BLaER1 treated with 17β-estradiol and CSF1 and Interleukin-3, amounts not matched to agents 10 nM and 100 nM (cell line): ENCODE data around the gene TTBK2.
A peak's percentile ranks its signal among the peaks of the same experiment; 100 is the strongest.

ENCODE experiments used
- H3K27ac ChIP-seq, 11 experiments: shearing (Covaris generic); formaldehyde crosslinking; 2 replicates each; pipeline ENCODE4 v1.8.1; 2022
- H3K27me3 ChIP-seq, 11 experiments: shearing (Covaris generic); formaldehyde crosslinking; 2 replicates each; pipeline ENCODE4 v1.8.1; 2022
- H3K36me3 ChIP-seq, 11 experiments: shearing (Covaris generic); formaldehyde crosslinking; 2 replicates each; pipeline ENCODE4 v1.8.1; 2022
- H3K4me1 ChIP-seq, 10 experiments: shearing (Covaris generic); formaldehyde crosslinking; 2 replicates each; pipeline ENCODE4 v1.8.1; 2022
- H3K4me2 ChIP-seq, 11 experiments: shearing (Covaris generic); formaldehyde crosslinking; 2 replicates each; pipeline ENCODE4 v1.8.1; 2022
- H3K4me3 ChIP-seq, 10 experiments: shearing (Covaris generic); formaldehyde crosslinking; 2 replicates each; pipeline ENCODE4 v1.8.1; 2022
- H3K9ac ChIP-seq, 11 experiments: shearing (Covaris generic); formaldehyde crosslinking; 2 replicates each; pipeline ENCODE4 v1.8.1; 2022
- H3K9me3 ChIP-seq, 11 experiments: shearing (Covaris generic); formaldehyde crosslinking; replicated peaks in 1 of 11; 2 replicates each; pipeline ENCODE4 v1.8.1; 2022
- H4K20me1 ChIP-seq, 11 experiments: shearing (Covaris generic); formaldehyde crosslinking; 2 replicates each; pipeline ENCODE4 v1.8.1; 2022
- Cebpa-rat ChIP-seq, 11 experiments: shearing (Covaris generic); IDR thresholded peaks; 2 replicates each; pipeline ENCODE4 v1.8.1; 2022

TTBK2 gene

DNA sequence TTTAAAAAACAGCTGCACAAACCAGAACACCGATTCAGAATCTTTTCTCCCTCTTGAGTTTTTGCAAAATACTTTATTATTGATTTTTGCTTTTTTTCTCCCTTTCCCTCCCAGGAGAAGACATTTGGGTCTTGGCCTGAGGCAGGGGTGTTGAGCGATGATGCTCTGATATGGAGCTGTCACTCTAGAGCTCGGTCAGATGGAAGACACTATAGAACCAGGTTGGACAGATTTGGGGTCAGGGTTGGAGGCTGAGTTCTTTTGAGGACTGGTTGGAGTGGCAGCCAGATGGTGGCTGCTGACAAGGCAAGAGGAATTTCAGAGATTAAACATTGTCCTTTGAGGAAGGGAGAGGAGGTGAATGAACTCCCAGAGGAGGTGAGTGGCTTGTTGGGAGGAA, 200.5 kb downstream of the TTBK2 start:
- H3K9ac ChIP-seq: no peak overlapping the region
- H3K9me3 ChIP-seq: no peaks in the 10 kb centered on the region
- no peak for TF ChIP-seq Cebpa-rat (IDR thresholded peaks at IDR 0.05)
- no peak overlapping the region for H3K4me3 ChIP-seq
- H3K4me2 ChIP-seq: no peak overlapping the region
- no peaks in the 10 kb centered on the region for H3K27me3 ChIP-seq
- H3K27ac ChIP-seq: no peak overlapping the region
- H3K36me3 ChIP-seq: peaks cover 62 to 87% (median 75%) of the 10 kb centered on the region in 11 experiments
- H3K4me1 ChIP-seq: peaks cover 0 to 21% (median 0%) of the 10 kb centered on the region in 10 experiments; a peak in 6 of 20 replicates
- H4K20me1 ChIP-seq: peaks cover 0 to 15% (median 3%) of the 10 kb centered on the region in 11 experiments; a peak in 9 of 22 replicates

DNA sequence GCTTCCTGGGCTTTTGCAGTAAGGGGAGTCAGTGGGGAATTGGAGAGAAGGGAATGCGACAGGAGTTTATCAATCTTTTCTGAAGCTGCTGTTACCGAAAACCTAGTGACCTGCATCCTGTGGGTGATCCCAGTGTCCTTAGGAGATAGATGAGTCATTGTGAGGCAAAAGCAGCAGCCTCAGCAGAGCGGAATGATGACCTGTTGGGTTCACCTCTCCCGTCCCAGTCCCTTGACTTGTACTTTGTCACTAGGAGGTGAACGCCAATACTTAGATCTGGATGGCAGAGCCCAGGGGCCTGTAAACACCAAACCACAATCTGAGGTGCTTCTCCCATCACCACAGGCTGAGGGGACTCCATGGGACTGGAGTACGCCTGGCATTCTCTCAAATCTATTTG, 201.5 kb downstream of the TTBK2 start:
- no peak for TF ChIP-seq Cebpa-rat (IDR thresholded peaks at IDR 0.05)

DNA sequence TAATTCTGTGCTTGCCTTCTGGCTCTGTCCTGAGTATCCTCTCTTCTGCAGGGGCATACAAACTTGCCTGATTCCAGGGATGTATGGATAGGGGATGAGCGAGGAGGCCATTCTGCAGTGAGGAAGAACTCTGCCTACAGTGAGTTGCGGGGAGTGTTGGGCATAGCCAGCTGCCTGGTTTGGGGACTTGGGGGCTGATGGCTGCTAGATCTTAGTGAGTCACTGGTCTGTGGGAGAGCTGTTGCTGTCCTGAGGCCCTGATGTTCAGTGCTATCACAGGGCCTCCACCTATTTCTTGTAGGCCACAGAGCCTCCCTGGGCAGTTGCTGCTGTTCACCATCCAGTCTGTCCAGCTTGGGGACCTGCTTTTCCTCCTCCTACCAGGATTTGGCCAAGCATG, 204.0 kb downstream of the TTBK2 start:
- Histone ChIP-seq H3K9me3 (no peaks in the 10 kb centered on the region), H3K4me1 (peaks cover 0 to 14% (median 0%) of the 10 kb centered on the region in 10 experiments; a peak in 5 of 20 replicates), H4K20me1 (peaks cover 0 to 5% (median 0%) of the 10 kb centered on the region in 11 experiments; a peak in 3 of 22 replicates), H3K4me2 (no peak overlapping the region), H3K4me3 (no peak overlapping the region), H3K27me3 (no peaks in the 10 kb centered on the region), H3K27ac (no peak overlapping the region), H3K9ac (no peak overlapping the region), H3K36me3 (peaks cover 28 to 52% (median 41%) of the 10 kb centered on the region in 11 experiments)
- TF ChIP-seq Cebpa-rat (IDR thresholded peaks at IDR 0.05): no peak

More for the DNA sequence above, 201.5 kb downstream of the TTBK2 start:
- Histone ChIP-seq H4K20me1 (peaks cover 0 to 12% (median 0%) of the 10 kb centered on the region in 11 experiments; a peak in 8 of 22 replicates), H3K4me2 (no peak overlapping the region), H3K27ac (0 out of 22 replicates have a peak overlapping the region, but pooled peaks of 1 of the 11 experiments have one; percentile 9), H3K4me1 (peaks cover 0 to 21% (median 0%) of the 10 kb centered on the region in 10 experiments; a peak in 6 of 20 replicates), H3K9me3 (no peaks in the 10 kb centered on the region), H3K36me3 (peaks cover 51 to 76% (median 65%) of the 10 kb centered on the region in 11 experiments), H3K9ac (no peak overlapping the region), H3K27me3 (no peaks in the 10 kb centered on the region), H3K4me3 (no peak overlapping the region)

DNA sequence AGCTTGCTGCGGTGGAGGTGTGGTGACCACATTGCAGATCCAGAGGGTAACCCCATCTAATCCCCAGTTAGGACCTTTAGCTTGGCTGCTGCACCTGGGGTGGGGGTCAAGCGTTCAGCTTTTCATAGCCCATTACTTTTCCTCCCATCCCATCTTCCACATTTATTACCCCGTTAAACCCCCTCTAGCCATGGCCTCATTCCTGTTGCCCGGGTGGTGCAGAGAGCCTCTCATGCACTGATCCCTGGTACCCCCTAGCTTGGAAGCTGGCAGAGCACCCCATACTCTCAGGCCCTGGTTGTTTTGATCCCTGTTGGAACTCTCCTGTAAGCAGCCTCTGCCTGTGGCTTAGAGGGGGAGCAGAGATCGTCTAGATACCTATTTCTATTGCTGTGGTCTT, 204.5 kb downstream of the TTBK2 start:
- Histone ChIP-seq H3K27ac (no peak overlapping the region), H4K20me1 (peaks cover 0 to 5% (median 0%) of the 10 kb centered on the region in 11 experiments; a peak in 3 of 22 replicates), H3K9me3 (no peaks in the 10 kb centered on the region), H3K4me1 (peaks cover 0 to 12% (median 0%) of the 10 kb centered on the region in 10 experiments; a peak in 4 of 20 replicates), H3K36me3 (peaks cover 27 to 51% (median 41%) of the 10 kb centered on the region in 11 experiments), H3K27me3 (no peaks in the 10 kb centered on the region), H3K4me3 (no peak overlapping the region), H3K9ac (no peak overlapping the region), H3K4me2 (no peak overlapping the region)
- TF ChIP-seq Cebpa-rat (IDR thresholded peaks at IDR 0.05): no peak

DNA sequence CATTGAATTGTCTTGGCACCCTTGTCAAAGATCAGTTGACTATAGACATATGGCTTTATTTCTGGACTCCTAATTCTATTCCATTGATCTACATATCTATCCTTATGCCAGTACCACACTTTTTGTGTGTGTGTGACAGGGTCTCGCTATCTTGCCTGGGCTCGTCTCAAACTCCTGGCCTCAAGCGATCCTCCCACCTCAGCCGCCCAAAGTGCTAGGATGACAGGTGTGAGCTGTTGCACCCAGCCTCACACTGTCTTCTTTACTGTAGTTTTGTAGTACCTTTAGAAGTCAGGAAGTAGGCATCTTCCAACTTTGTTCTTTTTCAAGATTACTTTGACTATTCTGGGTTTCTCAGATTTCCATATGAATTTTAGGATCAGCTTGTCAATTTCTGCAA, 208.0 kb downstream of the TTBK2 start:
- H3K27ac ChIP-seq: no peak overlapping the region
- H3K36me3 ChIP-seq: peaks cover 0 to 35% (median 8%) of the 10 kb centered on the region in 11 experiments; a peak in 13 of 22 replicates
- no peaks in the 10 kb centered on the region for H3K9me3 ChIP-seq
- H3K27me3 ChIP-seq: no peaks in the 10 kb centered on the region
- H4K20me1 ChIP-seq: no peaks in the 10 kb centered on the region
- H3K4me1 ChIP-seq: no peaks in the 10 kb centered on the region
- H3K9ac ChIP-seq: no peak overlapping the region
- no peak overlapping the region for H3K4me2 ChIP-seq
- H3K4me3 ChIP-seq: no peak overlapping the region
- TF ChIP-seq Cebpa-rat (IDR thresholded peaks at IDR 0.05): no peak

DNA sequence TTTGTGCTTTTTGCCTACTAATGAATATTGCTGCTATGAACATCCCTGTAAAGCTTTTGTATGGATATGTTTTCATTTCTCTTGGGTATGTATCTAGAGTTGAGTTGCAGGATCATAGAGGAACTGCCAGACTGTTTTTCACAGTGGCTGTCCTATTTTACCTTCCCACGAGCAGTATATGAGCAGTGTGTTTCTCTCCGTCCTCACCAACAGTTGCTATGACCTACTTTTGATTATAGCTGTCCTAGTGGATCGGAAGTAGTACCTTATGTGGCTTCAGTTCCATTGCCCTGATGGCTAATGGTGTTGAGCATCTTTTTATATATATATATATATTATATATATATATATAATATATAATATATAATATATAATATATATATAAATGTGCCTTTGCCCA, 208.8 kb downstream of the TTBK2 start:
- no peaks in the 10 kb centered on the region for H4K20me1 ChIP-seq
- H3K36me3 ChIP-seq: peaks cover 0 to 27% (median 2%) of the 10 kb centered on the region in 11 experiments; a peak in 11 of 22 replicates
- H3K9ac ChIP-seq: no peak overlapping the region
- H3K27ac ChIP-seq: no peak overlapping the region
- no peak overlapping the region for H3K4me3 ChIP-seq
- no peaks in the 10 kb centered on the region for H3K27me3 ChIP-seq
- no peaks in the 10 kb centered on the region for H3K4me1 ChIP-seq
- no peak overlapping the region for H3K4me2 ChIP-seq
- TF ChIP-seq Cebpa-rat (IDR thresholded peaks at IDR 0.05): no peak
- H3K9me3 ChIP-seq: no peaks in the 10 kb centered on the region

DNA sequence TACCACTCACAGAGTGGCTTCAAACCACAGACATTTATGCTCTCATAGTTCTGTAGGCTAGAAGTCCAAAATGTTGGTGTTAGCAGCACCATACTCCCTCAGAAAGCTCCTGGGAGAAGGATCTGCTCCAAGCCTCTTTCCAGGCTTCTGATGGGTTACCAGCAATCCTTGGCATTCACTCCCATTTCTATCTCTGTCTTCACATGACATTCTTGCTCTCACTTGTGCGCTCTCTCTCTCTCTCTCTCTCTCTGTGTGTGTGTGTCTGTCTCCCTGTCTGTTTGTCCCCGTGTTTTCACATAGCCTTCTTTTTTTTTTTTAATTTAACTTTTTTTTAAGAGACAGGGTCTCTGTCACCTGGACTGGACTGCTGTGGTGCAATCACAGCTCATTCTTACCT, 209.9 kb downstream of the TTBK2 start:
- Histone ChIP-seq H3K4me2 (no peak overlapping the region), H3K4me1 (no peaks in the 10 kb centered on the region), H3K27ac (no peak overlapping the region), H4K20me1 (no peaks in the 10 kb centered on the region), H3K27me3 (no peaks in the 10 kb centered on the region), H3K9me3 (no peaks in the 10 kb centered on the region), H3K9ac (no peak overlapping the region), H3K4me3 (no peak overlapping the region), H3K36me3 (peaks cover 0 to 26% (median 3%) of the 10 kb centered on the region in 11 experiments; a peak in 10 of 22 replicates)
- no peak for TF ChIP-seq Cebpa-rat (IDR thresholded peaks at IDR 0.05)

DNA sequence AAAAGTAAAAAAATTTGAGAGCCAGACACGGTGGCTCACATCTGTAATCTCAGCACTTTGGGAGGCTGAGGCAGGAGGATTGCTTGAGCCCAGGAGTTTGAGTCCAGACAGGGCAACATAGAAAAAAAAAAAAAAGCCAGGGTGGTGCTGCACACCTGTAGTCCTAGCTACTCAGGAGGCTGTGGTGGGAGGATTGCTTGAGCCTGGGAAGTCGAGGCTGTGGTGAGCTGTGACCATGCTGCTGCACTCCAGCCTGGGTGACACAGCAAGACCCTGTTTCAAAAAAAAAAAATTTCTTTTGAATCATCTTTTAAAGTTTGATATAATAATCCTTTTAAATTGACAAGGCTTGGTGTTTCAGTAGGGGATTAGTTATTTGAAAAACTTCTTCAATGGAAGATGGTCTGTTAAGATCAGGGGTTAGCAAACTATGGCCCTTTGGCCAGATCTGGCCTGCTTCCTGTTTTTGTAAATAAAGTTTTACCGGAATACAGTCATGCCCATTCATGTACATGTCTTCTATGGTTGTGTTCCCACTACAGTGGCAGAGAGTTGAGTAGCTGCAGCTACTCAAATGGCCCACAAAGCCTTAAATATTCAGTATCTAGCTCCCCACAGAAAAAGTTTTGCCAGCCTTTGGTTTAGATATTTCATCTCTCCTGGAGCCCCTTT, 212.6 kb downstream of the TTBK2 start:
- no peak overlapping the region for H3K27ac ChIP-seq
- H3K4me3 ChIP-seq: no peak overlapping the region
- H3K9me3 ChIP-seq: no peaks in the 10 kb centered on the region
- peaks cover 0 to 36% (median 8%) of the 10 kb centered on the region in 11 experiments; a peak in 10 of 22 replicates for H3K36me3 ChIP-seq
- H3K27me3 ChIP-seq: no peaks in the 10 kb centered on the region
- no peak for TF ChIP-seq Cebpa-rat (IDR thresholded peaks at IDR 0.05)
- H3K4me1 ChIP-seq: no peaks in the 10 kb centered on the region
- no peak overlapping the region for H3K9ac ChIP-seq
- no peak overlapping the region for H3K4me2 ChIP-seq
- peaks cover 0 to 3% (median 0%) of the 10 kb centered on the region in 11 experiments; a peak in 1 of 22 replicates for H4K20me1 ChIP-seq

DNA sequence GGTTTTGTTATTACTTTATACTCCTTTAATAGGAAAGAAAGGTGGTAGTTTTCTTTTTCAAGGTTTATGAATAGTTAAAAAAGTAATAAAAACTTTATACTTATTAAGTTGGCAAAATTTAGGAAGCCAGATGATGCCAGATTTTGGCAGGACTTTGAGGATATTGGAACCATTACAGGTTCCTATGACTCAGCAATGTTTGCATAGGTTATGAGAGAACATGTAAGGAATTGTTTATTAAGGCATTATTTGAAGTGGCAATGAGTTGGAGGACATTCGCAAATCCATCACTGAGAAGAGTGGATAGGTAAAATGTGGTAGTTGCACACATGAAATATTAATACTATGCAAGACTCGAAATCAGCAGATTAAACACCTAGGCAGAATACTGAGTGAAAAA, 213.5 kb downstream of the TTBK2 start:
- H3K4me3 ChIP-seq: no peak overlapping the region
- no peaks in the 10 kb centered on the region for H3K4me1 ChIP-seq
- no peak overlapping the region for H3K4me2 ChIP-seq
- peaks cover 0 to 41% (median 8%) of the 10 kb centered on the region in 11 experiments; a peak in 10 of 22 replicates for H3K36me3 ChIP-seq
- no peaks in the 10 kb centered on the region for H3K9me3 ChIP-seq
- H3K9ac ChIP-seq: no peak overlapping the region
- no peak for TF ChIP-seq Cebpa-rat (IDR thresholded peaks at IDR 0.05)
- no peaks in the 10 kb centered on the region for H3K27me3 ChIP-seq
- no peak overlapping the region for H3K27ac ChIP-seq
- H4K20me1 ChIP-seq: peaks cover 0 to 3% (median 0%) of the 10 kb centered on the region in 11 experiments; a peak in 1 of 22 replicates
